ENCODE results near the gene TTN. TPM values are rescaled to one million over a fixed set of nuclear protein-coding genes. Genes with fewer than 3 reads are reported as not detected.

The TTN gene
- total and polyA plus RNA-seq, 2 experiments from 2014 or later, result 12.5 to 15.7 TPM

- no peak overlapping the region for H3K4me3 Mint-ChIP-seq
- no peak for ATAC-seq
- H3K4me1 Mint-ChIP-seq, result no peaks in the 10 kb centered on the region
Observed at GRCh38 chr2:178747767-178748166, 59.5 kb downstream of the TTN start.

More at GRCh38 chr2:178747767-178748166, 59.5 kb downstream of the TTN start:
- DNase-seq (ENCODE audit: low spot score), result no peak
- Mint-ChIP-seq H3K36me3 (ENCODE audit: low read depth) (no peaks in the 10 kb centered on the region), H3K27ac (no peak overlapping the region), H3K27me3 (ENCODE audit: insufficient read depth, low read depth, poor library complexity) (no peaks in the 10 kb centered on the region), H3K9me3 (no peaks in the 10 kb centered on the region)
- TF ChIP-seq JUNB (IDR thresholded peaks at IDR 0.05; ENCODE audit: unreplicated experiment) (no peak), ZNF114 (CRISPR knock-in tag; IDR thresholded peaks at IDR 0.05) (no peak), POLR2AphosphoS5 (IDR thresholded peaks at IDR 0.05; ENCODE audit: low read depth) (no peak), ZNF462 (CRISPR knock-in tag; IDR thresholded peaks at IDR 0.05) (no peak), EZH2 (IDR thresholded peaks at IDR 0.05; ENCODE audit: low read depth, unreplicated experiment) (no peak), CTCF (conservative IDR thresholded peaks at IDR 0.05; ENCODE audit: low read depth in 2 of 2) (no peak), REST (IDR thresholded peaks at IDR 0.05; ENCODE audit: unreplicated experiment) (no peak), ETS1 (IDR thresholded peaks at IDR 0.05) (no peak), CREB1 (CRISPR knock-in tag; IDR thresholded peaks at IDR 0.05; ENCODE audit: low read depth) (no peak), ZNF331 (CRISPR knock-in tag; IDR thresholded peaks at IDR 0.05; ENCODE audit: low read depth) (no peak)
- H3F3A ChIP-seq (replicated peaks; ENCODE audit: low read depth), result no peaks in the 10 kb centered on the region
- no peaks in the 10 kb centered on the region; the same call in 1 of the 2 replicates for H3K9me2 ChIP-seq (ENCODE audit: insufficient read depth)
- no peaks in the 10 kb centered on the region for H3K4me1 ChIP-seq (ENCODE audit: insufficient read depth)
- H3K79me2 ChIP-seq (replicated peaks; ENCODE audit: insufficient read depth), result no peaks in the 10 kb centered on the region
- H3K4me2 ChIP-seq, result no peak overlapping the region
- H3K4me3 ChIP-seq, result no peak overlapping the region
- H2AFZ ChIP-seq, result no peak overlapping the region
- no peaks in the 10 kb centered on the region; the same call in 1 of the 2 replicates for H4K20me1 ChIP-seq (replicated peaks; ENCODE audit: insufficient read depth)
- H3K27me3 ChIP-seq (ENCODE audit: insufficient read depth), result no peaks in the 10 kb centered on the region
- H3K36me3 ChIP-seq (ENCODE audit: insufficient read depth), result no peaks in the 10 kb centered on the region
- H3K27ac ChIP-seq (ENCODE audit: low read depth), result no peak overlapping the region
